CD4-positive, alpha-beta T cell (primary cell): ENCODE data around the gene TBC1D22A. TPM values are rescaled to one million over a fixed set of nuclear protein-coding genes. Genes with fewer than 3 reads are reported as not detected.
A peak's percentile ranks its signal among the peaks of the same experiment; 100 is the strongest.

ENCODE experiments used
- ATAC-seq: fragments of 200-7000 bp; cut with Tn5 transposase; one replicate; pipeline ENCODE4 v1.10.0; 2022; ENCODE audit warnings: mild to moderate bottlenecking; ENCODE audit not compliant: poor library complexity
- CTCF ChIA-PET: fragments of 350-600 bp; sonication (Branson Sonifier 250); formaldehyde crosslinking; loops from one replicate; lab custom pipeline; 2021; ENCODE audit warnings: antibody characterized with exemption, inconsistent platforms; lab: Charles Lee
- POLR2A ChIA-PET: fragments of 350-600 bp; sonication (Branson Sonifier 250); formaldehyde crosslinking; loops from one replicate; lab custom pipeline; 2021; ENCODE audit warnings: antibody characterized with exemption, inconsistent platforms; lab: Charles Lee
- DNase-seq, 14 experiments: peaks; one replicate each; pipeline ENCODE4 v3.0.0-alpha.2; 2013 to 2020; ENCODE audit warnings: mixed read lengths in 2 of 14
- H3K27ac ChIP-seq, 2 donors: one replicate each; pipeline versions ENCODE4 v1.5.1 to v1.7.0; 2013; ENCODE audit warnings: low read length in 2 of 2, low read depth in 1 of 2, mild to moderate bottlenecking in 1 of 2
- H3K27me3 ChIP-seq, 2 experiments: 1 replicate in 1 of 2; 2 replicates in 1 of 2; pipeline versions ENCODE4 v1.6.1 to v1.7.0; 2013; ENCODE audit warnings: low read length in 2 of 2, control low read depth in 1 of 2, mild to moderate bottlenecking in 1 of 2, moderate library complexity in 1 of 2; ENCODE audit not compliant: insufficient read depth in 2 of 2, control insufficient read depth in 1 of 2
- H3K36me3 ChIP-seq: one replicate; pipeline ENCODE4 v1.6.1; 2013; ENCODE audit warnings: low read length, control low read depth; ENCODE audit not compliant: insufficient read depth
- H3K4me1 ChIP-seq: one replicate; pipeline ENCODE4 v1.6.1; 2013; ENCODE audit warnings: low read length, control low read depth; ENCODE audit not compliant: insufficient read depth
- H3K4me3 ChIP-seq: one replicate; pipeline ENCODE4 v1.5.1; 2013; ENCODE audit warnings: mild to moderate bottlenecking, low read length, moderate library complexity
- H3K9me3 ChIP-seq, 2 experiments: 1 replicate in 1 of 2; 2 replicates in 1 of 2; pipeline versions ENCODE4 v1.6.1 to v1.7.0; 2013; ENCODE audit warnings: low read length in 2 of 2, mild to moderate bottlenecking in 2 of 2, control low read depth in 1 of 2, moderate library complexity in 1 of 2; ENCODE audit not compliant: control insufficient read depth in 1 of 2, insufficient read depth in 1 of 2
- H3K27ac Mint-ChIP-seq: one replicate; pipeline ENCODE4 v1.8.0; 2020; ENCODE audit warnings: mixed read lengths
- H3K27me3 Mint-ChIP-seq: one replicate; pipeline ENCODE4 v1.8.0; 2021; ENCODE audit warnings: mixed read lengths
- H3K36me3 Mint-ChIP-seq: one replicate; pipeline ENCODE4 v1.8.0; 2021; ENCODE audit warnings: low read depth, mixed read lengths
- H3K4me1 Mint-ChIP-seq: one replicate; pipeline ENCODE4 v1.8.0; 2021; ENCODE audit warnings: low read depth, mixed read lengths
- H3K4me3 Mint-ChIP-seq: one replicate; pipeline ENCODE4 v1.8.0; 2020; ENCODE audit warnings: mild to moderate bottlenecking, mixed read lengths
- H3K9me3 Mint-ChIP-seq: one replicate; pipeline ENCODE4 v1.8.0; 2020; ENCODE audit warnings: mixed read lengths
- CTCF ChIP-seq: fragments of 200-600 bp; IDR thresholded peaks from one replicate; pipeline ENCODE4 v1.8.0; 2022; ENCODE audit warnings: antibody characterized with exemption, mild to moderate bottlenecking
- intact Hi-C, 2 experiments: fragments of 100-400 bp; cut with DNase I in 1 of 2; cut with micrococcal nuclease in 1 of 2; formaldehyde crosslinking; loops; one replicate each; pipeline versions ENCODE4 v1.15.1 to v1.9.0; 2023 to 2025; cut with DNase I, micrococcal nuclease
- total RNA-seq, 174 experiments: library from RNA in 2 of 174; stranded (reverse) in 2 of 174; gene quantifications; one replicate each; pipeline ENCODE4 v1.2.3 and lab custom pipeline; 2021 to 2026

The TBC1D22A gene
- total RNA-seq, 2 experiments from 2014 or later, result 27.1 to 31.7 TPM

DNA sequence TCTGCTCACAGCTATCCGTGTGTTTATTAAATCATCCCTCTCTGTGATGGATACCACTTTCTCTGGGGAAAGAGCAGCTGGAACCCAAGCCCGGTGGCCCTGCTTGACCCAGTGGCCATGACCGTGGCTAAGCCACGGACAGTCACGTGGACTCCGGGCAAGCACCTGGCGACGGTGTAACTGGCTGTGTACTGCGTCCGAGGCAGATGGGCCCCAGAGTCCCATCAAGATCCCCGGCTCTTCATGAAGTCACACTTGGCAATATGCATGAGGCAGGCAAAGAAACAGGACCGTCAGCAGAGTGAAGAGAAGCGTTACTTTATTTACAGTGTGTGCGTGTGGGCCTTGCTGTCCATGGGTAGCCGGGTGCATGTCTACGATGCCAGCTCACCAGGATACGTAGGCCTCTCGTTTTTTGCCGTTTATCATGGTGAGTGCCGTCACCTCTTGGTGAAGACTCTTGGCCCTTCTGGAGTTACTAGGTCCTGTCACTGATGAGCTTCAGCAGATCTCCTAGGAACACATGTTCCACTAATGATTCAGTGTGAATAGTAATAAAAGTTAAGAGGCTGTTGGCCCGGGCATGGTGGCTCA lies 366.3 kb downstream of the TBC1D22A start:
- Histone ChIP-seq H3K27ac (no peak overlapping the region), H3K27me3 (no peaks in the 10 kb centered on the region), H3K4me1 (no peaks in the 10 kb centered on the region), H3K36me3 (peaks cover 9% of the 10 kb centered on the region), H3K4me3 (no peak overlapping the region), H3K9me3 (no peaks in the 10 kb centered on the region)
- TF ChIP-seq CTCF, result no peak
- Mint-ChIP-seq H3K36me3 (peaks cover 4% of the 10 kb centered on the region), H3K4me1 (no peaks in the 10 kb centered on the region), H3K9me3 (no peaks in the 10 kb centered on the region), H3K27me3 (no peaks in the 10 kb centered on the region), H3K4me3 (no peak overlapping the region), H3K27ac (no peak overlapping the region)
- POLR2A ChIA-PET, result no interaction called here
- intact Hi-C loops, result no loop called here
- no peak for DNase-seq
- CTCF ChIA-PET, result no interaction called here
- ATAC-seq, result no peak

DNA sequence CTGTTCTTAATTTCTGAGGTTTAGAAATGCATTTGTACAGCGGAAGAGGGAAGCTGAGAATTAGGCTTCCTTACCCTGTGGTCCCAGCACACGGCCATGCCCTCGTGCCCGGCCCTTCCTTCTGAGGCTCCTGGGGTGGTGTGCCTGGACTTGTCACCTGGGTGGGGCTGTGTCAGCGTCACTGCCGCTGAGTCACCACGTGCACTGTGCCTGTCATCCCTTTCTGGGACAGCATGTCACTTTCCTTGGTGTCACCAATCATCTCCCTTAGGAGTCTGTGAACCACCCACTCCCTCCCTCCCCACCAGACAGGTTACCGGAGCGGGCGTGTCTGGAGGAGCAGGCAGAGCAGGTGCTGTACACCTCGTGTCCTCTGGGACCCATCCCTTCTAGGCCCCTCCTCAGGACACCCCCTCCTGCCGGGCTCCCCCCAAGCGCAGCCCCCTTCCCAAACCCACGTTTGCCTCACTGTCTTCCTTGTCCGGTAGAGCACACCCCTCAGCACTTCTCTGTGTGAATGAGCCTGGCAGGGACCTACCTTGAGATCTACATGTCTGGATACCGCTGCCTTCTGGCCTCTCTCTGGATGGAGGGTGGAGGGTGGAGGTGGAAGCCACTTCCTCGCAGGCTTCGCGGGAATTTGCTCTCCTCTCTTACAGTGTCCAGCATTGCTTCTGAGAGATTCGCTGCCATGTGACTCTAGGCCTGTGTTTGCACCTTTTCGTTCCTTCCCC lies 367.6 kb downstream of the TBC1D22A start:
- Histone ChIP-seq H3K27ac (no peak overlapping the region), H3K4me1 (no peaks in the 10 kb centered on the region), H3K4me3 (no peak overlapping the region), H3K27me3 (no peaks in the 10 kb centered on the region), H3K9me3 (no peaks in the 10 kb centered on the region), H3K36me3 (peaks cover 9% of the 10 kb centered on the region)
- Mint-ChIP-seq H3K27ac (no peak overlapping the region), H3K4me1 (no peaks in the 10 kb centered on the region), H3K9me3 (no peaks in the 10 kb centered on the region), H3K36me3 (peaks cover 4% of the 10 kb centered on the region), H3K27me3 (no peaks in the 10 kb centered on the region), H3K4me3 (no peak overlapping the region)
- CTCF ChIA-PET, result no interaction called here
- ATAC-seq, result no peak
- no peak for TF ChIP-seq CTCF
- peak in 3 of 14 experiments; percentile 4 to 31 (median 19) for DNase-seq
- intact Hi-C loops, result no loop called here
- POLR2A ChIA-PET, result no interaction called here

DNA sequence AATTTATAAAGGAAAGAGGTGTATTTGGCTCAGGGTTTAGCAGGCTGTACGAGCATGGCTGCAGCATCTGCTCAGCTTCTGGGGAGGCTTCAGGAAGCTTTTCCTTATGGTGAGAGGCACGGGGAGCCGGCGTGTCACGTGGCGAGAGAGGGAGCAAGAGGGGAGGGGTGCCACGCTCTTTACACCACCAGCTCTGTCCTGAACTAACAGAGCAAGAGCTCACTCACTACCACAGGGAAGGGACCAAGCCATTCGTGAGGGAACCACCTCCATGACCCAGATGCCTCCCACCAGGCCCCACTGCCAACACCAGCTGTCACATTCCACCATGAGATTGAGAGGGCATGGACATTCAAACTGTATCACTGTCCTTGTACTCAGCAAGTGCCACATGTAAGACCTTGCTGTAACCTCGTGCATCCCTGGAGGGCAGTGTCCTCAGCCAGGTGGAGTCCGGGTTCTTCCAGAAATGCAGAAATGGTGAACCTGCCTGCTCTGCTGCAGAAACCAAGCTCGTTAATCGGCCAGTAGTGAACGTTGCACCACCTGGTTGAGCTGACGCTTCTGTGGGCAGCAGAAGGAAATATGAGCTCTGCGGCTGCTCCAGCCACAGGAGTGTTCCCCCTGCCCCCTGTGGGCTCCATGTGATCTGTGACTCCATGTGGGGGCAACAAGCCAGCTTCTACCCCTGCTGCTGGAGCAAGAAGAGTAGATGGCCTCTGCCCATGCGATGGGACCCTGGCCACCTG lies 368.6 kb downstream of the TBC1D22A start:
- peaks cover 4% of the 10 kb centered on the region for H3K36me3 Mint-ChIP-seq
- ChIA-PET CTCF (no interaction called here), POLR2A (no interaction called here)
- Histone ChIP-seq H3K36me3 (peaks cover 9% of the 10 kb centered on the region), H3K27me3 (no peaks in the 10 kb centered on the region), H3K4me1 (no peaks in the 10 kb centered on the region), H3K9me3 (no peaks in the 10 kb centered on the region), H3K27ac (no peak overlapping the region), H3K4me3 (no peak overlapping the region)
- no peak for TF ChIP-seq CTCF
- ATAC-seq (no peak), DNase-seq (no peak)
- no peaks in the 10 kb centered on the region for H3K9me3 Mint-ChIP-seq
- H3K27ac Mint-ChIP-seq, result no peak overlapping the region
- no peaks in the 10 kb centered on the region for H3K4me1 Mint-ChIP-seq
- no peaks in the 10 kb centered on the region for H3K27me3 Mint-ChIP-seq
- intact Hi-C loops, result no loop called here
- H3K4me3 Mint-ChIP-seq, result no peak overlapping the region
